Measurements from ENCODE around the gene AHDC1. TPM values are rescaled to one million over a fixed set of nuclear protein-coding genes. Genes with fewer than 3 reads are reported as not detected.
"Not testable (repeated sequence)": the region's sequence is repeated elsewhere in the genome, so short reads cannot be mapped to it uniquely, and the experiment has no call there.

The AHDC1 gene
- total and polyA plus RNA-seq, 7 donors: 1.8 to 34.1 (median 12.1) TPM

GRCh38 chr1:27505420-27505680 is 98.6 kb downstream of the AHDC1 start:
- Histone ChIP-seq H3K9me3 (no peaks in the 10 kb centered on the region), H3K27ac (peak overlapping the region; percentile 90 to 99 (median 94)), H3K4me1 (peaks cover 0 to 29% (median 26%) of the 10 kb centered on the region in 4 donors), H3K27me3 (no peaks in the 10 kb centered on the region), H3K36me3 (no peaks in the 10 kb centered on the region), H3K4me3 (no peak overlapping the region)
- no peak for DNase-seq
- WGBS, 2 donors: 58 to 67% methylated on average over 5 of the region's 5 CpGs
- intact Hi-C loops (cut with DNase I): no loop called here
- no peak for TF ChIP-seq POLR2AphosphoS5 (IDR thresholded peaks at IDR 0.05)
- TF ChIP-seq POLR2A (IDR thresholded peaks at IDR 0.05): no peak
- no peak for TF ChIP-seq CTCF (IDR thresholded peaks at IDR 0.05)
- no peak for TF ChIP-seq EP300 (IDR thresholded peaks at IDR 0.05)

- intact Hi-C loops (cut with DNase I): no loop called here
- WGBS, 2 donors: 23 to 51% methylated on average over 13 of the region's 13 CpGs
- peaks cover 0 to 29% (median 26%) of the 10 kb centered on the region in 4 donors for H3K4me1 ChIP-seq
- H3K4me3 ChIP-seq: peak overlapping the region in 2 of 4 donors; percentile 4 to 6
- DNase-seq: peak; percentile 91
- no peaks in the 10 kb centered on the region for H3K27me3 ChIP-seq
- TF ChIP-seq POLR2A (IDR thresholded peaks at IDR 0.05) (no peak), POLR2AphosphoS5 (IDR thresholded peaks at IDR 0.05) (peak in 3 of 4 donors; percentile 44 to 57 (median 56)), EP300 (IDR thresholded peaks at IDR 0.05) (peak in 1 of 4 donors; percentile 1), CTCF (IDR thresholded peaks at IDR 0.05) (no peak)
- H3K9me3 ChIP-seq: no peaks in the 10 kb centered on the region
- no peaks in the 10 kb centered on the region for H3K36me3 ChIP-seq
- H3K27ac ChIP-seq: peak overlapping the region; percentile 90 to 99 (median 94)
Measured at GRCh38 chr1:27504588-27505419, 99.1 kb downstream of the AHDC1 start.

- H3K27ac ChIP-seq: peak overlapping the region; percentile 90 to 99 (median 94)
- no peaks in the 10 kb centered on the region for H3K9me3 ChIP-seq
- TF ChIP-seq POLR2AphosphoS5 (IDR thresholded peaks at IDR 0.05): peak in 1 of 4 donors; percentile 16
- no peak for TF ChIP-seq POLR2A (IDR thresholded peaks at IDR 0.05)
- no peaks in the 10 kb centered on the region for H3K36me3 ChIP-seq
- 36 to 52% methylated on average over 12 of the region's 12 CpGs for WGBS, 2 donors
- peaks cover 0 to 29% (median 26%) of the 10 kb centered on the region in 4 donors for H3K4me1 ChIP-seq
- intact Hi-C loops (cut with DNase I): no loop called here
- peak overlapping the region in 2 of 4 donors; percentile 4 to 6 for H3K4me3 ChIP-seq
- H3K27me3 ChIP-seq: no peaks in the 10 kb centered on the region
- DNase-seq: no peak
Measured at GRCh38 chr1:27503844-27504587, 99.9 kb downstream of the AHDC1 start.

GRCh38 chr1:27503033-27503432 is 100.9 kb downstream of the AHDC1 start:
- intact Hi-C loops (cut with DNase I): no loop called here
- no peaks in the 10 kb centered on the region for H3K36me3 ChIP-seq
- no peak overlapping the region for H3K4me3 ChIP-seq
- peak overlapping the region; percentile 90 to 99 (median 94) for H3K27ac ChIP-seq
- no peaks in the 10 kb centered on the region for H3K9me3 ChIP-seq
- 94 to 97% methylated on average over 2 of the region's 2 CpGs for WGBS, 2 donors
- peaks cover 0 to 29% (median 26%) of the 10 kb centered on the region in 4 donors for H3K4me1 ChIP-seq
- H3K27me3 ChIP-seq: no peaks in the 10 kb centered on the region
- no peak for DNase-seq
- no peak for TF ChIP-seq POLR2AphosphoS5 (IDR thresholded peaks at IDR 0.05)
- no peak for TF ChIP-seq POLR2A (IDR thresholded peaks at IDR 0.05)
- no peak for TF ChIP-seq EP300 (IDR thresholded peaks at IDR 0.05)
- TF ChIP-seq CTCF (IDR thresholded peaks at IDR 0.05): no peak

GRCh38 chr1:27501159-27501558 is 102.8 kb downstream of the AHDC1 start:
- H3K36me3 ChIP-seq; H3K27ac ChIP-seq; H3K27me3 ChIP-seq; H3K4me3 ChIP-seq; intact Hi-C loops (cut with DNase I); H3K9me3 ChIP-seq: not testable (repeated sequence)
- 97 to 99% methylated on average over 2 of the region's 2 CpGs for WGBS, 2 donors
- peak; percentile 3 for DNase-seq
- H3K4me1 ChIP-seq: peaks cover 0 to 39% (median 37%) of the 10 kb centered on the region in 4 donors

All from sigmoid colon (tissue), 7 donors.